CD14-positive monocyte (primary cell): ENCODE results near the gene MBD5. TPM values are rescaled to one million over a fixed set of nuclear protein-coding genes. Genes with fewer than 3 reads are reported as not detected.

ENCODE experiments used
- DNase-seq, 3 donors: peaks; one replicate each; pipeline ENCODE4 v3.0.0-alpha.2; 2011 to 2022
- H2AFZ ChIP-seq: 2 replicates; pipeline ENCODE4 v1.6.0; 2012; ENCODE audit warnings: mild to moderate bottlenecking, low read depth, low read length, inconsistent platforms; ENCODE audit not compliant: insufficient read depth, poor library complexity, severe bottlenecking
- H3K27ac ChIP-seq, 2 donors: 1 replicate in 1 of 2; 2 replicates in 1 of 2; pipeline ENCODE4 v1.5.1; 2012 to 2013; ENCODE audit warnings: low read length in 2 of 2, control low read depth in 1 of 2, inconsistent platforms in 1 of 2, low read depth in 1 of 2, mild to moderate bottlenecking in 1 of 2
- H3K27me3 ChIP-seq, 2 donors: one replicate each; pipeline versions ENCODE4 v1.6.0 to v1.6.1; 2011 to 2013; ENCODE audit warnings: low read length in 2 of 2; ENCODE audit not compliant: control insufficient read depth in 2 of 2, insufficient read depth in 2 of 2
- H3K36me3 ChIP-seq, 2 donors: replicated peaks in 1 of 2; 1 replicate in 1 of 2; 2 replicates in 1 of 2; pipeline versions ENCODE4 v1.5.1 to v1.6.1; 2012 to 2013; ENCODE audit warnings: low read length in 2 of 2, control low read depth in 1 of 2, inconsistent platforms in 1 of 2, mild to moderate bottlenecking in 1 of 2; ENCODE audit not compliant: insufficient read depth in 2 of 2, control insufficient read depth in 1 of 2
- H3K4me1 ChIP-seq, 2 donors: 1 replicate in 1 of 2; 2 replicates in 1 of 2; pipeline versions ENCODE4 v1.5.1 to v1.6.1; 2012 to 2013; ENCODE audit warnings: low read length in 2 of 2, control low read depth in 1 of 2, inconsistent platforms in 1 of 2, mild to moderate bottlenecking in 1 of 2, moderate library complexity in 1 of 2; ENCODE audit not compliant: insufficient read depth in 2 of 2, control insufficient read depth in 1 of 2
- H3K4me2 ChIP-seq: replicated peaks from 2 replicates; pipeline ENCODE3; 2012; ENCODE audit warnings: low read length, moderate library complexity, mild to moderate bottlenecking; ENCODE audit not compliant: poor library complexity, severe bottlenecking; ENCODE audit errors: extremely low read depth
- H3K4me3 ChIP-seq, 3 experiments: fragments of 200-600 bp in 1 of 3; sonication (generic) in 1 of 3; replicated peaks in 1 of 3; 1 replicate in 2 of 3; 2 replicates in 1 of 3; pipeline ENCODE4 v1.5.1; 2011 to 2013; ENCODE audit warnings: low read length in 3 of 3, mild to moderate bottlenecking in 3 of 3, control low read depth in 2 of 3, low read depth in 2 of 3, inconsistent platforms in 1 of 3, moderate library complexity in 1 of 3
- H3K79me2 ChIP-seq: 2 replicates; pipeline ENCODE4 v1.6.0; 2012; ENCODE audit warnings: mild to moderate bottlenecking, control low read depth, inconsistent platforms, low read length, moderate library complexity; ENCODE audit not compliant: insufficient read depth
- H3K9ac ChIP-seq: 2 replicates; pipeline ENCODE4 v1.6.0; 2017; ENCODE audit warnings: low read length, mild to moderate bottlenecking; ENCODE audit not compliant: insufficient read depth, poor library complexity, severe bottlenecking
- H3K9me3 ChIP-seq, 2 donors: replicated peaks in 1 of 2; 1 replicate in 1 of 2; 2 replicates in 1 of 2; pipeline versions ENCODE4 v1.5.1 to v1.6.1; 2012 to 2013; ENCODE audit warnings: low read length in 2 of 2, control low read depth in 1 of 2; ENCODE audit not compliant: control insufficient read depth in 1 of 2, insufficient read depth in 1 of 2
- H4K20me1 ChIP-seq: 2 replicates; pipeline ENCODE4 v1.6.0; 2012; ENCODE audit warnings: mild to moderate bottlenecking, low read length, control low read depth, moderate library complexity; ENCODE audit not compliant: insufficient read depth
- H3K27ac Mint-ChIP-seq, 7 donors: one replicate each; pipeline ENCODE4 v1.8.0; 2020; ENCODE audit warnings: mild to moderate bottlenecking in 7 of 7, mixed read lengths in 7 of 7, moderate library complexity in 6 of 7, inconsistent platforms in 2 of 7
- H3K27me3 Mint-ChIP-seq, 3 donors: one replicate each; pipeline ENCODE4 v1.8.0; 2021 to 2022; ENCODE audit warnings: low read depth in 3 of 3, mild to moderate bottlenecking in 3 of 3, mixed read lengths in 3 of 3, moderate library complexity in 3 of 3, inconsistent platforms in 1 of 3
- H3K36me3 Mint-ChIP-seq, 2 donors: one replicate each; pipeline ENCODE4 v1.8.0; 2020; ENCODE audit warnings: mixed read lengths in 2 of 2, inconsistent platforms in 1 of 2, mild to moderate bottlenecking in 1 of 2
- H3K4me1 Mint-ChIP-seq: one replicate; pipeline ENCODE4 v1.8.0; 2020; ENCODE audit warnings: mild to moderate bottlenecking, mixed read lengths
- H3K4me3 Mint-ChIP-seq, 2 donors: one replicate each; pipeline ENCODE4 v1.8.0; 2020; ENCODE audit warnings: mild to moderate bottlenecking in 2 of 2, mixed read lengths in 2 of 2, moderate library complexity in 1 of 2
- H3K9me3 Mint-ChIP-seq, 7 donors: one replicate each; pipeline ENCODE4 v1.8.0; 2020 to 2022; ENCODE audit warnings: mixed read lengths in 7 of 7, mild to moderate bottlenecking in 6 of 7, moderate library complexity in 6 of 7, inconsistent platforms in 2 of 7
- WGBS: methylation state at CpG from one replicate; pipeline ENCODE4 v1.1.5; 2013; ENCODE audit warnings: missing lambda C conversion rate; ENCODE audit not compliant: insufficient coverage; 5-methylcytosine and 5-hydroxymethylcytosine counted together
- intact Hi-C, 2 donors: fragments of 100-400 bp; cut with micrococcal nuclease; formaldehyde crosslinking; loops; one replicate each; pipeline versions ENCODE4 v1.15.0 to v1.15.1; 2023
- polyA plus RNA-seq, 3 donors: library from polyadenylated mRNA; depleted of rRNA in 1 of 3; unstranded in 2 of 3; stranded (reverse) in 1 of 3; fragments of 300-500 nt in 2 of 3; fragments of >200 nt in 1 of 3; fragmentation: Illumina TruSeq in 2 of 3; gene quantifications; 1 replicate in 2 of 3; 2 replicates in 1 of 3; pipeline ENCODE4 v1.2.3, GENCODE V29; 2012 to 2021
- TF ChIP-seq, protein P1 (sequence below): fragments of 200-600 bp; IDR thresholded peaks from one replicate; pipeline ENCODE4 v1.8.0; 2022; ENCODE audit warnings: antibody characterized with exemption, mild to moderate bottlenecking

Gene MBD5
- polyA plus RNA-seq, 3 donors: 2.3 to 5.7 (median 3.5) TPM

DNA sequence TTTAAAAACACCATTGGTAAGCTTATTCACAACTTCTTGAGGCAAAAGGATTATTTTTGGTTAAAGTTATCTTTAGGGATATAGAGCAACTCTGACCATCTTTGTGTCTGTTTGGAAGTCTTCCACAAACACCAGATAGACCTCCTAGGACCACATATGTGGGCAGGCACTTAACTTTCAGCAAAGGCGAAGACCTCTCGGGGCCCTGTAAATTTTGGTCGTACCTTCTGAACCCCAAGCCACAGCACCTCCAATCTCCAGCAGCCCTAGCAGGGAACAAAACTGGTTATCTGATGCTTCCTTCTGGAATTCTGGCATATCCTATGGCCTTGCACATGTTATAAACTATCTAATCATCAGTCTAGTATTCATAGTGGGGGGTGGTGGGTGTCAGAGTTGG lies 114.8 kb downstream of the MBD5 start:
- Mint-ChIP-seq H3K36me3 (no peaks in the 10 kb centered on the region), H3K27ac (no peak overlapping the region), H3K9me3 (peaks cover 0 to 8% (median 0%) of the 10 kb centered on the region in 7 donors), H3K4me1 (peaks cover 6% of the 10 kb centered on the region), H3K27me3 (no peaks in the 10 kb centered on the region), H3K4me3 (no peak overlapping the region)
- no peak for DNase-seq
- TF ChIP-seq, protein P1, sequence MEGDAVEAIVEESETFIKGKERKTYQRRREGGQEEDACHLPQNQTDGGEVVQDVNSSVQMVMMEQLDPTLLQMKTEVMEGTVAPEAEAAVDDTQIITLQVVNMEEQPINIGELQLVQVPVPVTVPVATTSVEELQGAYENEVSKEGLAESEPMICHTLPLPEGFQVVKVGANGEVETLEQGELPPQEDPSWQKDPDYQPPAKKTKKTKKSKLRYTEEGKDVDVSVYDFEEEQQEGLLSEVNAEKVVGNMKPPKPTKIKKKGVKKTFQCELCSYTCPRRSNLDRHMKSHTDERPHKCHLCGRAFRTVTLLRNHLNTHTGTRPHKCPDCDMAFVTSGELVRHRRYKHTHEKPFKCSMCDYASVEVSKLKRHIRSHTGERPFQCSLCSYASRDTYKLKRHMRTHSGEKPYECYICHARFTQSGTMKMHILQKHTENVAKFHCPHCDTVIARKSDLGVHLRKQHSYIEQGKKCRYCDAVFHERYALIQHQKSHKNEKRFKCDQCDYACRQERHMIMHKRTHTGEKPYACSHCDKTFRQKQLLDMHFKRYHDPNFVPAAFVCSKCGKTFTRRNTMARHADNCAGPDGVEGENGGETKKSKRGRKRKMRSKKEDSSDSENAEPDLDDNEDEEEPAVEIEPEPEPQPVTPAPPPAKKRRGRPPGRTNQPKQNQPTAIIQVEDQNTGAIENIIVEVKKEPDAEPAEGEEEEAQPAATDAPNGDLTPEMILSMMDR: no peak
- Histone ChIP-seq H2AFZ (no peak overlapping the region), H3K9me3 (no peaks in the 10 kb centered on the region), H3K27ac (no peak overlapping the region), H4K20me1 (no peaks in the 10 kb centered on the region), H3K9ac (no peak overlapping the region), H3K4me1 (no peaks in the 10 kb centered on the region), H3K27me3 (no peaks in the 10 kb centered on the region), H3K36me3 (no peaks in the 10 kb centered on the region), H3K4me2 (no peak overlapping the region), H3K4me3 (no peak overlapping the region), H3K79me2 (no peaks in the 10 kb centered on the region)
- intact Hi-C loops: no loop called here
- WGBS: no CpG with 5 or more reads among the region's 3 CpGs

DNA sequence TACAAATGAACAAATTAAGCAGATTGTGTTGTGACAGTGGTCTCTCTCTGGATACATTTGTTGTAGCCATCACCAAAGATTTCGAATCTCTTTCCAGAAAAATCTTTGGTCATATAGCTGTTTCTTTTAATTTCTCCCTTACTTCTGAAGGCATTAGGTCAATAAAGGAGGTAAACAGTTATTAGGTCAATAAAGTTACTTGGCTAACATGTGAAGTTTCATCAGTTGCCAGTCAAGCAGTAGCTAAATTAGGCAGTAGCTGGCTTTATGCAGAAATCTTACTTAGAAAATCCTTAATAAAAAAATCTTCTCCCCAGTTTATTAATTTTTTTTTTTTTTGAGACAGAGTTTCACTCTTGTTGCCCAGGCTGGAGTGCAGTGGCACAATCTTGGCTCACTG lies 115.5 kb downstream of the MBD5 start:
- Mint-ChIP-seq H3K27ac (no peak overlapping the region), H3K4me3 (peak overlapping the region in 1 of 2 donors; percentile 24), H3K4me1 (peaks cover 6% of the 10 kb centered on the region), H3K27me3 (no peaks in the 10 kb centered on the region), H3K36me3 (no peaks in the 10 kb centered on the region), H3K9me3 (peaks cover 0 to 8% (median 0%) of the 10 kb centered on the region in 7 donors)
- no peaks in the 10 kb centered on the region for H3K9me3 ChIP-seq
- TF ChIP-seq, protein P1: no peak
- no CpG with 5 or more reads among the region's 1 CpG for WGBS
- no peak overlapping the region for H3K27ac ChIP-seq
- DNase-seq: no peak
- H3K9ac ChIP-seq: no peak overlapping the region
- intact Hi-C loops: no loop called here
- no peaks in the 10 kb centered on the region for H4K20me1 ChIP-seq
- no peaks in the 10 kb centered on the region for H3K79me2 ChIP-seq
- H2AFZ ChIP-seq: no peak overlapping the region
- no peaks in the 10 kb centered on the region for H3K4me1 ChIP-seq
- no peak overlapping the region for H3K4me3 ChIP-seq
- H3K4me2 ChIP-seq: no peak overlapping the region
- no peaks in the 10 kb centered on the region for H3K36me3 ChIP-seq
- no peaks in the 10 kb centered on the region for H3K27me3 ChIP-seq
